Fibroblast of skin of scalp (primary cell): ENCODE data around the gene KLHL1. TPM values are rescaled to one million over a fixed set of nuclear protein-coding genes. Genes with fewer than 3 reads are reported as not detected.
"Not testable (repeated sequence)": the region's sequence is repeated elsewhere in the genome, so short reads cannot be mapped to it uniquely, and the experiment has no call there.

Experiments
- DNase-seq: peaks from one replicate; pipeline ENCODE4 v3.0.0-alpha.2; 2013
- polyA plus RNA-seq, 2 experiments: library from polyadenylated mRNA; unstranded; fragments of 120-200 nt; gene quantifications; one replicate each; pipeline ENCODE4 v1.2.1, GENCODE V29; 2013; ENCODE audit not compliant: insufficient read length in 2 of 2

The KLHL1 gene, protein sequence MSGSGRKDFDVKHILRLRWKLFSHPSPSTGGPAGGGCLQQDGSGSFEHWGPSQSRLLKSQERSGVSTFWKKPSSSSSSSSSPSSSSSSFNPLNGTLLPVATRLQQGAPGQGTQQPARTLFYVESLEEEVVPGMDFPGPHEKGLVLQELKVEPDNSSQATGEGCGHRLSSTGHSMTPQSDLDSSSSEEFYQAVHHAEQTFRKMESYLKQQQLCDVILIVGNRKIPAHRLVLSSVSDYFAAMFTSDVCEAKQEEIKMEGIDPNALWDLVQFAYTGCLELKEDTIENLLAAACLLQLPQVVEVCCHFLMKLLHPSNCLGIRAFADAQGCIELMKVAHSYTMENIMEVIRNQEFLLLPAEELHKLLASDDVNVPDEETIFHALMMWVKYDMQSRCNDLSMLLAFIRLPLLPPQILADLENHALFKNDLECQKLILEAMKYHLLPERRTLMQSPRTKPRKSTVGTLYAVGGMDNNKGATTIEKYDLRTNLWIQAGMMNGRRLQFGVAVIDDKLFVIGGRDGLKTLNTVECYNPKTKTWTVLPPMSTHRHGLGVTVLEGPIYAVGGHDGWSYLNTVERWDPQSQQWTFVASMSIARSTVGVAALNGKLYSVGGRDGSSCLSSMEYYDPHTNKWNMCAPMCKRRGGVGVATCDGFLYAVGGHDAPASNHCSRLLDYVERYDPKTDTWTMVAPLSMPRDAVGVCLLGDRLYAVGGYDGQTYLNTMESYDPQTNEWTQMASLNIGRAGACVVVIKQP
- polyA plus RNA-seq (2013, experiment 1 of 2; ENCODE audit: insufficient read length), result not detected
- polyA plus RNA-seq (2013, experiment 2 of 2; ENCODE audit: insufficient read length), result not detected

DNA sequence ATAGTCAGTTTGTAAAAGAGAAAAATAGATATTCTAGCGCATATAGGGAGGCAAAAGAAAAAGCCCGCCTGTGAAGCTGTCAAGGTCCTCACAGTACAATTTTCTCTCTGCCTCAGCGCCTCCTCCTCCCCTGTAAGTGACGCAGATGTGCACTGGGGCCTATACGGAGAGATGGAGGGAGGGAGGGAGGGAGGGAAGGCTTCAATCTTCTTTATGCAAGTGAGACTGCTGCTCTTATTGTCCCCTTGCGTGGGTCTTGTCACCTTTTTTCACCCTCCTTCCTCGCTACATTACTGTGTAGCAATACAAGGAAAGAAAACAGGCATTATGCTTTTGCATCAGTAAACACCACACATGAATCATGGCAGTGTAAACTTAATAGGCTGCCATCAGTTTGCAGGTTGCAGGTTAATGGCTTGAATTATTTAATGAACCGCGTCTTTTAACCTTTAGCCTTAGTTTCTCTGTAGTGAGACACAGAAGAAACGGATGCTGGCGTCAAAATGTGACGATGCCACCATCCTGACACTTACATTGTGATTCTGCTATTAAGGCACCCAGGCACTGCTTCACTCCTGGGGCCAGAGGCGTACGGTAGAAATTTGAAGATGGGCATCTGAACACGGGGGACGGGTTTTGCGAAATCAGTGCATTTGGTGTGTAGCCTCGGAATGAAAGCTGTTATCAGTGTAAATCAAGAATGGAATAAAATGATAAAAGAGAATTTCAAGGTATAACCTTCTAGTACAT, at the start of gene KLHL1:
Gene KLHL1 (minus strand): TSS at position 97 of the 750 bp plus-strand sequence. CDS start 753 bp downstream, outside the sequence.
- DNase-seq, result no peak

DNA sequence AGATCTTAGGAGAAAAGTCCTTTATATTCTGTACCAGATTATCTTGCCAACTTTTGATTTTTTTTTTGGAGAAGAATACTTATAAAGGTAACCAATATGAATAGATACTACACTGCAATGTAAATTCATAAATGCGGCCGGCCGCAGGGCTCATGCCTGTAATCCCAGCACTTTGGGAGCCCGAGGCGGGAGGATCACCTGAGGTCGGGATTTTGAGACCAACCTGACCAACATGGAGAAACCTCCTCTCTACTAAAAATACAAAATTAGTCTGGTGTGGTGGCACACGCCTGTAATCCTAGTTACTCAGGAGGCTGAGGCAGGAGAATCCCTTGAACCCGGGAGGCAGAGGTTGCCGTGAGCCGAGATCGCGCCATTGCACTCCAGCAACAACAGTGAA, 34.4 kb upstream of the KLHL1 start:
- not testable (repeated sequence) for DNase-seq

DNA sequence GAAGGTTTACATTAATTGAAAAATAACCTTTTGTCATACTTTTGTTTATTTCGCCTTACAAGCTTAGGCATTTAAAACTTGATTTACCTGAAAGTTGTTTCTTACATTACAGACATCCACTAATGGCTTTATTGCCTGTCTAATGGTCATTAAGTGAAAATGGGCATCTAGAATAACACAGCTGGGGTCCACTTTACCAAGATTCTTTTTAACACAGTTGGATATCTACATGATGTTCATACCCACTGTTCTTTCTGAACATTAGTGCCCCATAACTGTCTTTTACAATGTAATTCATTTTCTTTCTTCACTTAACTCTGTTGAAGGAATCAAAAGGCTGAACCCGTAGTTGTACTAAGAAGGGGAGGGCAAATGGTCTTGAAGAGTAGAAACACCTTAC, 19.8 kb upstream of the KLHL1 start:
- DNase-seq, result no peak

DNA sequence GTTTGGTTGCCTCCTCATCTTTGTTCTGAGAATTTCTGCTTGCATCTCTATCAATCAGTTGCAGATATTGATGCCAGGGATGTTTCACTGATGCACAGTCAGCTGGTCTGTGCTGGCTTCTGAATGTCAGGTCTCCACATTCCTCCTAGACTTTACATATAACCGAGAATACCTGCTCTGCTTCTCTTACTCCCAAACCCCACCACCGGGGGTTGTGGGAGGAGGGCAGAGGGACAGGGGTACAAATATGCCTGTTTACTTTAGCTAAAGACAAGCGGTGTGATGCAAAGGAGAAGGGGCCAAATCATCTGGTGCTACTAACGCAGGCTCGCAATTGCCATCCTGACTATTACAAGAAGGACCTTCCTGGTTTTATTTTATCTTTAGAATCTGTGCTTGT, 17.4 kb upstream of the KLHL1 start:
- DNase-seq, result no peak

DNA sequence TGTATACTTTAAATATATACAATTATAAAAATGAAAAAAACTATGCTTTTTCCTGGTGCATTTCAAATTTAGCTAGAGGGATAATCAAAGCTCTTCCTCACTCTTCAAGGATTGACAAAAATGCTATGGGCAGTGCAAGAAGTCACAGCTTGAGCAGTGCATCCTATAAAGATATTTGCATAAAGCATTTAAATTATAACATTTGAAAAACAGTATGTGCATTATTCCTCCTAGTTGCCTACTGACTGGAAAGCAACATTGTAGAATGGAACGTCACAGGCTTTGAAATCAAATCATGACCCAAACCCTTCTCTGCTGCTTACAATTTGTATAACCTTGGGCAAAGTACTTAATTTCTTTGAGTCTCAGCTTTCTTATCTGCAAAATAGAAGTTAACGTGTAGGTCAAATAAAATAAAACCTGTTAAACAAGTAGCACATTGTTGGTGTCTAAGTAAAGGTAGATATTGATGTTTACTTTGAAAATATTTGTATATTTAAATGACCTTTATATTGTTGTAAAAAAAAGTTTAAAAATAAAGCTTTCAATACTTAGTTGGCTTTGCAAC, 9.2 kb upstream of the KLHL1 start:
- DNase-seq, result no peak

DNA sequence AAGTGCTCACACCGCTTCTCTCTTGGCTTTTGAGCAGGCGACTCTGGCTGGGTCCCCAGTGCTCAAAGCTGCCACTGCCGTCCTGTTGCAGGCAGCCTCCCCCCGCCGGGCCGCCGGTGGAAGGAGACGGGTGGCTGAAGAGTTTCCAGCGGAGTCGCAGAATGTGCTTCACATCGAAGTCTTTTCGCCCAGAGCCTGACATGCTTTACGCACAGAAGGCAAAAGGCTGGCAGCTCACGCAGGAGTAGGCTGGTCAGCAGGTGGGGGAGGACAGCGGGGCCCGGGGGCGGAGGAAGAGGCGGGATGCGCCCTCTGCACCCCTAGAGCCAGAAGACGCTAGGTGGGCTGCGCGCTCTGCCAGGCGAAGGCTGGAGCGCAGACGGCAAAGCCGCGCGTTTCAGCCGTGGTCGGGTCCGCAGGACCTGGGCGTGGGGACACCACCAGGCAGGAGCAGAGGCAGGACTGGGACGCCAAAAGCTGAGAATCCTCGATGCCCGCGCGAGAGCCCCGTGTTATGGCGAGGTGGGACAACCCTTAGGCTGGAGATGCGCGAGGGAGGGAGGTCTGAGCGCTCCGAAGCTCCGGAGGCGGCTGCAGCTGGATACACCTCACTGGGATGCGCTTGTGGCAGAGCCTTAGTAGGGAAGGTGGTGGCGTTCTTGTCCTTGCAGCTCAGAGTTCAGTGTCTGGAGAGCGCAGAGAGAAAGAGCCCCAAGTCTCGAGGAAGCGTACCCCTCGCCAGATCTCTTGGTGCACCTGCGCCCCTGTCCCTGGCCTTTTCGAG, 562 bp downstream of the KLHL1 start, which contains the start of gene ATXN8OS:
Gene ATXN8OS (plus strand): TSS at position 329 of the 784 bp plus-strand sequence.
- no peak for DNase-seq

DNA sequence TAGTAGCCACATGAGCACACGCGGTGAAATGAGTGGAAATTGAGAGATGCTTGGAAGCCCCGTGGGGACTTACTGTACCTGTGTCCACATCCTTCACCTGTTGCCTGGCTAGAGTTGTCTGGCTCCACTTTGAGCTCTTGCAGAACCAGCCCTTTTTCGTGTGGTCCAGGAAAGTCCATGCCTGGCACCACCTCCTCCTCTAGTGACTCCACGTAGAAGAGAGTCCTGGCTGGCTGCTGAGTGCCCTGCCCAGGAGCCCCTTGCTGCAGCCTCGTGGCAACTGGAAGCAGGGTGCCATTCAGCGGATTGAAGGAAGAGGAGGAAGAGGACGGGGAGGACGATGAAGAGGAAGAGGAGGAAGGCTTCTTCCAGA, 1.1 kb downstream of the KLHL1 start:
- DNase-seq, result no peak

DNA sequence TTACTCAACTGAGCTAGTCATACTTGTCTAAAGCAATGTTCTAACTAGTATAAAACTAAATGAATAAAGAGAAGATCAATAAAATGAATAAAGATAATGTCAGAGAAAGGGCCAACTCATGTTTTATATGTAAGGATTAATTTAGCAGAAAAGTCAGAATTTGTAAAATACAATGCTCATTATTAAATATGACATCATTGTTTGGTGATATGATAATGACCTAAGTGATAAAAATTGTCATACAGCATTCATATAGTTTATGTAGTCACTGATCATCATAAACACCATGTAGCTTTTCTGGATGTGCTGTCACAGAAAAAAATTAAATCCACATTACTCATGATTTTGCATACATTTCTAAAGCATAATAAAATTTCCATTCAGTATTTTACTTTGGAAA, 3.8 kb downstream of the KLHL1 start:
- no peak for DNase-seq

DNA sequence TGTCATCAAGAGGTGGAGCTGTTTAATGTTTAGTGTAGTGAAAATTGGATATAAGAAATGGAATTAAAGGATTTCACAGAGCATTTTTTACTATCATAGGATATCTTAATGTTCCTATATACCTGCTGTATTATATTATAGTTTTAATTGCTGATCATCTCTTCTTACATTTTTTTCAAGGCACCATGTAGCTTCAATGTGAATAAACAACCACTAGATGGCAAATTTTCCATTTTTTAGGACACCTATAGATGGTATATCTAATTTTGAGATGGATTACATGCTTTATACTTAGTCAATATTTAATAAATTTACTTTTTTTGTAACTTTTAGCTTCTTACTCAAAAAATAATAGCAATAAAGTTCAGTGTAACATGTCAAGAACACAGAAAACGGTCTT, 9.6 kb downstream of the KLHL1 start:
- DNase-seq, result no peak

DNA sequence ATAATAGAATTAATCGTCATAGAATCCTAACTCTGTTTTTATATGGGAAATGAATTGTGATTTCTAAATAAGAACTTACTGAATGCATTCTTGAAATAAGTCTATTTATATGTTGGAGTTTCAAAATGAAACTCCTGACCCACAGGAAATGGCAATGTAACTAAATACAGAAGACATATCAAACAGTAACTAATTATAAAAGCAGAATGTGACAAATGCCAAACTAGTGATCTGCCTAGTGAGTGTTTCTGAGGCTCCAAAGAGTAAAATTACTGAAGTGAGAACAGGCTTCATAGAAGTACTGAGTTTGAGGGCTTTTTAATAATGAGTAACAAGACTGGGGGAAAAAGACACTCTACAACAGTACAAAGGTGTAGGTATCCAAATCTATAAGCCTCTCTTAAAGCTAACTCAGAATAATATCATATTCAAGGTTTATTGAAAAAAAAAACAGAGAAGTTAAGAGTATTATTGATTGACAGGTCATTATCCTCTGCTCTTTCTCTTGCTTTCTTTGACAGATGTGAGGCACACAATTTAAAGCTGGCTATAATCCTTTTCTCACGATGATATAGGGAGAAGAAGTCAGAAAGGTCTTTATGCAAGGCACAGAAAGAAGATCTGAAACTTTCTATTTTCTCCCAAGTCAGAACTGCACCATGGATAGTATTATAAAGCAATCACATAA, 18.1 kb downstream of the KLHL1 start:
- no peak for DNase-seq

DNA sequence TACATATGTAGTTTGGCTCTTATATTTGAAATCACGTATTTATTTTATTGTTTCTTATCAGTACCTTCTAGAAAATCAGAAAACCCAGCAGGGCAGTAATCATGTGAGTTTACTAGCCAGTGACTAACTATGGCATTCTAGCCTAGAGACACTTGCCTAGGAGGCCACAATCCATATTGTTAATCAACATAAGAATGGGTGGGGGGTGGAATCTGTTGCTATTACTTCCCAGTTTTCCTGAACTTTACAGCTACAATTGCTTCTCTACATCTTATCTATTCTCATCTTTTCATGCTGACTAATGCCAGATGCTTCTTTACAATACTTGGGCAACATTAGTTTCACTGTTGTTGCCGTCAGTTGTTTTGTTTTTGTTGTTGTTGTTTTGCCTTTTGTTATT, 19.3 kb downstream of the KLHL1 start:
- DNase-seq, result no peak

DNA sequence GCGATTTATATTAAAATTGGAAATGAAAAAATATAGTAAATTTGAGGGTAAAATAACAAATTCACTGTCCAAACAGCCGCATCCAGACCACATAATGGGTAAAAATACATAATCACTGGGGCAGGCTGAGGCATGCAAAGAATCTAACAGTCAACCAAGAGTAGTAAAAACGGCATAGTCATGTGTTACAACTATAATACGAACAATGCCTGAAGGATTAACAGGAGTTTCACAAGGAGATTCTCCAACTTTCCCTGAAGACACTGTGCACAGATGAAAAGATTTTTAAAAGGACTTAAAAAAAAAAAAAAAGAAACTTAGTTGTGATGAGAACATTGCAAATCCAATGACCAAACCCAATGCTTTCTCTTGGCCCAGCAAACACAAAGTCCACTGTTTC, 21.0 kb downstream of the KLHL1 start:
- no peak for DNase-seq

DNA sequence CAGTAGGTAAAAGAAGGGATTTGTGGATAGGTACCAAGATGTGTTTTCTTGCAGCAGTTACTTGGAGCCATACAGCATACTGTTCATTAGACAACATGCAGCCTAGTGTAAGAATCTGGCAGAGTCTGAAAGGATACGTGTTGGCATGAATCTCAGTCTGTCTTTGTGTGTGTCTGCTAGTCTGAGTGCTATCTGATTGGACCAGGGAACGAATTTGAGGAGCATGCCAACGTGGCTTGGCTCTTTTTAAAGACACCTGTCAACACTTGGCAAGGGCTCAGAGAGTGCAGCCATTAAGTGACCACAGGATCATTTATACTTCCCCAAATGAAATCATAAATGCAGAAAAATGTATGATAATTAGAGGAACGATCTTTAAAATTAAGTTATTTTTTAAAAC, 28.2 kb downstream of the KLHL1 start:
- DNase-seq, result no peak

DNA sequence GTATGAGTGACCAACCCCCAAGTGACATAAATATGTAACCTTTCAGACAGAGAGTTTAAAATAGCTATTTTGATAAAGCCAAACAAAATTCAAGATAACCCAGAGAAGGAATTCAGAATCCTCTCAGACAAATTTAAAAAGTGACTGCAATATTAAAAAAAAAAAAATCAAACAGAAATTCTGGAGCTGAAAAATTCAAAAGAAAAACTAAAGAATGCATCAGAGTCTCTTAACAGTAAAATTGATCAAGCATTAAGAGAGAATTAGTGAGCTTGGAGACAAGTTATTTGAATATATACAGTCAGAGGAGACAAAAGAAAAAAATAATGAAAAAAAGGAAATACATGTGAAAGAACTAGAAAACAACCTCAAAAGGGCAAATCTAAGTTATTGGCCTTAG, 53.7 kb downstream of the KLHL1 start:
- DNase-seq, result no peak

DNA sequence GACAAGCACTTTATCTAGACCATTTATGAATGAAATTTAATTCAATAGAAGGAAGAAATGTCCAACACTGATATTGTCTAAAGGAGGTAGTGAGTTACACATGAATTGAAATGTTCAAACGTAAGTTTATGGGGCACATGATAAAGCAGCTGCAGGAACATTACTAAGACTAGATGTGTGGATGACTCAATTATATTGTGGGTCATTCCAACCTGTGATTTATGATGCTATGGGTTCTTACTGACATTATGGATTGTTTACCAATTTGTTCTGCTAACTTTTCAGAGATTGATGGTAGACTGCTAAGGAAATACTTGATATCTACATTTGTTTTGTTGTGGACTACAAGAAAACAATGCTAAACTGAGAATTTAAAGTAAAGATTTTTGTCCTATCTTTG, 56.7 kb downstream of the KLHL1 start:
- no peak for DNase-seq

DNA sequence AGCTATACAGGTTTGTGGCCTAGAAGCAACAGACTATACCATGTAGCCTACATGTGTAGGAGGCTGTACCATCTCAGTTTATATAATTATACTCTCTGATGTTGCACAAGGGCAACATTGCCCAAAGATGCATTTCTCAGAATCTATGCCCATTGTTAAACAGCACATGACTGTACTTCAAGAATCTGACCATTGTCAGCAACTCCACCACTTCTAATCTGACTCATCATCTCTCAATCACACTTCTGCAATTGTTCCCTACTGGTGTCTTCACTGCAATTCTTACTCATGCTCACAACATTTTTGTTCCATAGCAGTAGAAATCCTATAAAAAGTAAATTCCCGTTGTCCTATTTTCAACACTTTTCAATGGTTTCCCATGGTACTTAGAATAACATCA, 64.6 kb downstream of the KLHL1 start:
- DNase-seq, result no peak

DNA sequence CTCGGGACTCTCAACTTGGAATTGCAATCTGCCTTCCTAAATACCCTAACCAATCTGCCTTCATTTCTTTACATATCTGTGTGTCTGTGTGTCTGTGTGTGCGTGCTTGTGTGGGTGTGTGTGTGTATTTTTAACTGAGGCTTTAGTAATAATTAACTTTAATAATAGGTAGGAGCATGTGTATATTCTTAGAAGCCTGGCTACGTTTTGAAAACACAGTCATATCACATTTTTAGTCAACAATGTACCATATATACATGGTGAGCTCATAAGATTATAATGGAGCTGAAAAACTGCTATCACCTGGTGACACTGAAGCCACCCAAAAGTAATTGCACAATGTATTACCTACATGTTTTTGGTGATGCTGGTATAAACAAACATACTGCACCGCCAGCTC, 66.1 kb downstream of the KLHL1 start:
- DNase-seq, result no peak

DNA sequence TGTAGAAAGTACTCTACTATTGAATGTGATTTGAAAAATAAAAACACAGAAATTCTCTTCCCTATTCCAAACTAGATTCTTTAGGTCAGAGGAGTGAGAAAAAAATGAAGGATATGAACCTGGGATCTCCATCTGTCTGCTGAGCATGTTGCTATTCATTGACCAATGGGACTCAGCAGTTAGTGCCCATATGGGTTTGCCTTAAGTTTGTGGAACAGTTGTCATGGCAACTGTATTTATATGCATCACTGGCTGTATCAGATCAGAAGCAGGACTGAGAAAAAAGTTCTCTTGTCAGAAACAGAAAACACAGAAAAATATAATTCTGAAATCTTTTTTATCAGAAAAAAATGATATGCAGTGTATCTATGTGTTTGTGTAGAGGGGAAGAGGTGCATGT, 74.0 kb downstream of the KLHL1 start:
- DNase-seq, result no peak

DNA sequence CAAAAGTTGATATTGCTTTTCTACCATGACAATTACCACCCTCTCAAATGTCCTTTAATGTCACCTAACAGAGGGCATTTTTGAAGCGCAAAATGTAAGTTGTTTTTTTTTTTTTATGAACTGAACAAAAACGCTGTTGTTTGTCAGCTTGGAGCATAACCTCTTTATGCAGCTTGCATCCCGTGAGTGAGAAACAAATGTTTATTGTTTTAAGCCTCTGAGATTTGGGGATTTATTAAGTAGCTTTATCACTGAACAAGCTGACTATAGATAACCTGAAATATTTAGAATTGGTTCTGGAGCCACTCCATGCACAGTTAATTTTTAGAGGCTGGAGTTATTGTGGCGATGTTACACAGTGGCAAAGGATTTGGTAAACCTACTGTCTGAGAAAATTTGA, 80.7 kb downstream of the KLHL1 start:
- DNase-seq, result no peak

DNA sequence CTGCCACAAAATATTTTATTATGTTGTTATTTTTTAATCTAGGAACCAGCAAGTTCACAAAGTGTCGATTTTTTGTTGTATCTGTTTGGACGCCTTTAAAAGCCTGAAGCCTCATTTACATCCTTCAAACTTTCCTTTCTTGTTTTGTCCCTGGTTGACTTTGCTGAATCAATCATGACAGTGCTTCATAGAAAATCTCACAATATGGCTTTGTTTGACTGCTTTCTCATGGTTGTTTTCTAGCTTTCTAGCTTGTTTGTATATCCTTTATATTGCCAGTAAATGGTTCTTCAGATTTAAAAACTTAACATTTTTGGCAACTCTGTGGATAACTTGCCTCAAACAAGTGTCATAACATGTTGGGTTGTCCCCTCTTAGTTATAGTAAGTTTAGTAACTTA, 84.7 kb downstream of the KLHL1 start:
- no peak for DNase-seq

DNA sequence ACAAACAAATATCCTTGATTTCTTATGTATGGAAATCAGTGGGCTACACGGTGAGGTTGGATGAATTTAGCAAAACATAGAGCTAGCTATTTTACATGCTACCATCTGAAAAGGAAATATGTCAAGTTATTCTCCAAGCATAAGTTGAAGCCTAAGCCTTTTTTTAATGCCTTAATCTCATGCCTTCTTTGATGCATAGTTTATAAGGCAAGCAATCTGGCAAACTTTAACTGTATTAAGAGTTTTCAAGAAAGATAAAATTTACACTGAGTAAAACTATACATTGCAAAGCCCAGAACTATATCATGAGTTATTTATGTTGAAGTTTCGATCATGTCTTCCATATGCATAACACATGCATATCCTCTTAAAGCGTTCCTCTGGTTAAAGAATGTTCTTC, 85.6 kb downstream of the KLHL1 start:
- no peak for DNase-seq
